Body of pancreas (tissue), 4 donors: ENCODE measurements around the gene KCNN3.

Experiments
- CTCF ChIP-seq, 7 experiments: fragments of 450-650 bp in 4 of 7; fragments of 200-600 bp in 3 of 7; sonication (generic) in 3 of 7; IDR thresholded peaks; one replicate each; pipeline ENCODE4 v1.5.1; 2016 to 2019; ENCODE audit warnings: antibody characterized with exemption in 7 of 7
- POLR2A ChIP-seq, 3 donors: fragments of 450-650 bp; IDR thresholded peaks; one replicate each; pipeline ENCODE4 v1.6.1; 2016; ENCODE audit warnings: antibody characterized with exemption in 3 of 3, mild to moderate bottlenecking in 2 of 3

GRCh38 chr1:154745286-154745731 lies 124.8 kb downstream of the KCNN3 start:
- no peak for TF ChIP-seq CTCF (IDR thresholded peaks at IDR 0.05)
- TF ChIP-seq POLR2A (IDR thresholded peaks at IDR 0.05) = no peak
